H1 (cell line): Measurements from ENCODE around the gene TNP1. TPM values are rescaled to one million over a fixed set of nuclear protein-coding genes. Genes with fewer than 3 reads are reported as not detected.

Source experiments
- JUND ChIP-seq: IDR thresholded peaks from 2 replicates; pipeline ENCODE4 v1.6.1; 2011; ENCODE audit warnings: mild to moderate bottlenecking, improper control_type of control experiment, low read length
- POLR2A ChIP-seq, 2 experiments: IDR thresholded peaks; 1 replicate in 1 of 2; 2 replicates in 1 of 2; pipeline ENCODE4 v1.6.1; 2011; ENCODE audit warnings: low read depth in 2 of 2, low read length in 2 of 2, mild to moderate bottlenecking in 2 of 2; ENCODE audit errors: control extremely low read depth in 1 of 2
- polyA plus RNA-seq, 7 experiments: library from polyadenylated mRNA; depleted of rRNA in 3 of 7; stranded (reverse) in 5 of 7; unstranded in 2 of 7; fragments of >200 nt in 5 of 7; fragments of 200-250 nt in 2 of 7; gene quantifications; 1 replicate in 5 of 7; 2 replicates in 1 of 7; 4 replicates in 1 of 7; pipeline versions ENCODE4 v1.2.1 to v1.2.3, GENCODE V29; 2011 to 2013; ENCODE audit warnings: missing spikeins in 2 of 7, mixed read lengths in 2 of 7
- total RNA-seq: library from RNA; stranded (reverse); fragmentation: NEBNext Ultra II Directional; extraction: Animal tissue kit (Norgen Biotek cat#: 25700); gene quantifications from 2 replicates; pipeline ENCODE4 v1.2.1, GENCODE V29; 2021
- TF ChIP-seq, protein P1 (sequence below): fragments of 300-600 bp; sonication (generic); IDR thresholded peaks from 2 replicates; pipeline ENCODE4 v1.7.1; 2012; ENCODE audit warnings: low read length, moderate library complexity, mild to moderate bottlenecking, inconsistent platforms; ENCODE audit not compliant: insufficient replicate concordance

The TNP1 gene
- total and polyA plus RNA-seq, 2 of the 8 experiments (the other 6 are each of a cell fraction or from before 2014, with no cell fraction given) = not detected

DNA sequence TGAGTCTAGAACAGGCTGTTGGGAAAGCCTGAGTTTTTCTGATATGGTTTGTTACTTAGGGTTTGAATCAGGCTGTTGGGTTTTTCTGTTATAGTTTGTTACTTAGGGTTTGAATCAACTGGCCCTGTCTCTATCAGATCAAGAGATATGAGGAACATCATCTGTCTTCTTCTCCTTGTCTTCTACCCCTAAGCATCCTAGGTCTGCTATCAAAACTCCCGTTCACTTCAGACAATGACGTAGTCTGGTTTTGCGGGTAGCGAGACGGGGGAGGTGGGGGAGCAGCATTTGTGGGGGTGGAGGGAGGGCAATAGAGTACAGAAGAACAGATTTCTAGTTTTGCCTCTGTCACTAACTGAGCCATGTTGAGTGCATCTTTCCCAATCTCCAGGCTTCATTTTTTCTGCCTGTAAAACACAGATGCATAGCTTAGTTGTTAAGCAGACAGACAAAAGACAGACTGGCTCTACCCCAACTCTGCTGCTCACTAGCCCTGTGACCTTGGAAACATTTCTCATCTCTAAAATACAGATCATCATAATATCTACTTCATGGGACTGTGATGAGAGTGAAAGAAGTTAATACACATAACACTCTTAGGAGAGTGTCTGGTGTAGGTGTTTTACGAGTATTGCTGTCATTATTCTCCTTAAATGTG is 9.1 kb downstream of the TNP1 start (continued):
- TF ChIP-seq, protein P1, sequence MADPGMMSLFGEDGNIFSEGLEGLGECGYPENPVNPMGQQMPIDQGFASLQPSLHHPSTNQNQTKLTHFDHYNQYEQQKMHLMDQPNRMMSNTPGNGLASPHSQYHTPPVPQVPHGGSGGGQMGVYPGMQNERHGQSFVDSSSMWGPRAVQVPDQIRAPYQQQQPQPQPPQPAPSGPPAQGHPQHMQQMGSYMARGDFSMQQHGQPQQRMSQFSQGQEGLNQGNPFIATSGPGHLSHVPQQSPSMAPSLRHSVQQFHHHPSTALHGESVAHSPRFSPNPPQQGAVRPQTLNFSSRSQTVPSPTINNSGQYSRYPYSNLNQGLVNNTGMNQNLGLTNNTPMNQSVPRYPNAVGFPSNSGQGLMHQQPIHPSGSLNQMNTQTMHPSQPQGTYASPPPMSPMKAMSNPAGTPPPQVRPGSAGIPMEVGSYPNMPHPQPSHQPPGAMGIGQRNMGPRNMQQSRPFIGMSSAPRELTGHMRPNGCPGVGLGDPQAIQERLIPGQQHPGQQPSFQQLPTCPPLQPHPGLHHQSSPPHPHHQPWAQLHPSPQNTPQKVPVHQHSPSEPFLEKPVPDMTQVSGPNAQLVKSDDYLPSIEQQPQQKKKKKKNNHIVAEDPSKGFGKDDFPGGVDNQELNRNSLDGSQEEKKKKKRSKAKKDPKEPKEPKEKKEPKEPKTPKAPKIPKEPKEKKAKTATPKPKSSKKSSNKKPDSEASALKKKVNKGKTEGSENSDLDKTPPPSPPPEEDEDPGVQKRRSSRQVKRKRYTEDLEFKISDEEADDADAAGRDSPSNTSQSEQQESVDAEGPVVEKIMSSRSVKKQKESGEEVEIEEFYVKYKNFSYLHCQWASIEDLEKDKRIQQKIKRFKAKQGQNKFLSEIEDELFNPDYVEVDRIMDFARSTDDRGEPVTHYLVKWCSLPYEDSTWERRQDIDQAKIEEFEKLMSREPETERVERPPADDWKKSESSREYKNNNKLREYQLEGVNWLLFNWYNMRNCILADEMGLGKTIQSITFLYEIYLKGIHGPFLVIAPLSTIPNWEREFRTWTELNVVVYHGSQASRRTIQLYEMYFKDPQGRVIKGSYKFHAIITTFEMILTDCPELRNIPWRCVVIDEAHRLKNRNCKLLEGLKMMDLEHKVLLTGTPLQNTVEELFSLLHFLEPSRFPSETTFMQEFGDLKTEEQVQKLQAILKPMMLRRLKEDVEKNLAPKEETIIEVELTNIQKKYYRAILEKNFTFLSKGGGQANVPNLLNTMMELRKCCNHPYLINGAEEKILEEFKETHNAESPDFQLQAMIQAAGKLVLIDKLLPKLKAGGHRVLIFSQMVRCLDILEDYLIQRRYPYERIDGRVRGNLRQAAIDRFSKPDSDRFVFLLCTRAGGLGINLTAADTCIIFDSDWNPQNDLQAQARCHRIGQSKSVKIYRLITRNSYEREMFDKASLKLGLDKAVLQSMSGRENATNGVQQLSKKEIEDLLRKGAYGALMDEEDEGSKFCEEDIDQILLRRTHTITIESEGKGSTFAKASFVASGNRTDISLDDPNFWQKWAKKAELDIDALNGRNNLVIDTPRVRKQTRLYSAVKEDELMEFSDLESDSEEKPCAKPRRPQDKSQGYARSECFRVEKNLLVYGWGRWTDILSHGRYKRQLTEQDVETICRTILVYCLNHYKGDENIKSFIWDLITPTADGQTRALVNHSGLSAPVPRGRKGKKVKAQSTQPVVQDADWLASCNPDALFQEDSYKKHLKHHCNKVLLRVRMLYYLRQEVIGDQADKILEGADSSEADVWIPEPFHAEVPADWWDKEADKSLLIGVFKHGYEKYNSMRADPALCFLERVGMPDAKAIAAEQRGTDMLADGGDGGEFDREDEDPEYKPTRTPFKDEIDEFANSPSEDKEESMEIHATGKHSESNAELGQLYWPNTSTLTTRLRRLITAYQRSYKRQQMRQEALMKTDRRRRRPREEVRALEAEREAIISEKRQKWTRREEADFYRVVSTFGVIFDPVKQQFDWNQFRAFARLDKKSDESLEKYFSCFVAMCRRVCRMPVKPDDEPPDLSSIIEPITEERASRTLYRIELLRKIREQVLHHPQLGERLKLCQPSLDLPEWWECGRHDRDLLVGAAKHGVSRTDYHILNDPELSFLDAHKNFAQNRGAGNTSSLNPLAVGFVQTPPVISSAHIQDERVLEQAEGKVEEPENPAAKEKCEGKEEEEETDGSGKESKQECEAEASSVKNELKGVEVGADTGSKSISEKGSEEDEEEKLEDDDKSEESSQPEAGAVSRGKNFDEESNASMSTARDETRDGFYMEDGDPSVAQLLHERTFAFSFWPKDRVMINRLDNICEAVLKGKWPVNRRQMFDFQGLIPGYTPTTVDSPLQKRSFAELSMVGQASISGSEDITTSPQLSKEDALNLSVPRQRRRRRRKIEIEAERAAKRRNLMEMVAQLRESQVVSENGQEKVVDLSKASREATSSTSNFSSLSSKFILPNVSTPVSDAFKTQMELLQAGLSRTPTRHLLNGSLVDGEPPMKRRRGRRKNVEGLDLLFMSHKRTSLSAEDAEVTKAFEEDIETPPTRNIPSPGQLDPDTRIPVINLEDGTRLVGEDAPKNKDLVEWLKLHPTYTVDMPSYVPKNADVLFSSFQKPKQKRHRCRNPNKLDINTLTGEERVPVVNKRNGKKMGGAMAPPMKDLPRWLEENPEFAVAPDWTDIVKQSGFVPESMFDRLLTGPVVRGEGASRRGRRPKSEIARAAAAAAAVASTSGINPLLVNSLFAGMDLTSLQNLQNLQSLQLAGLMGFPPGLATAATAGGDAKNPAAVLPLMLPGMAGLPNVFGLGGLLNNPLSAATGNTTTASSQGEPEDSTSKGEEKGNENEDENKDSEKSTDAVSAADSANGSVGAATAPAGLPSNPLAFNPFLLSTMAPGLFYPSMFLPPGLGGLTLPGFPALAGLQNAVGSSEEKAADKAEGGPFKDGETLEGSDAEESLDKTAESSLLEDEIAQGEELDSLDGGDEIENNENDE = no peak
- TF ChIP-seq POLR2A (IDR thresholded peaks at IDR 0.05; ENCODE audit: control extremely low read depth in 1 of 2, low read depth in 2 of 2, low read length in 2 of 2) = no peak
- TF ChIP-seq JUND = no peak
